GM19099 (cell line): ENCODE data around the gene UNC119B.

Experiments
- POLR2A ChIP-seq: IDR thresholded peaks from 3 replicates; pipeline ENCODE4 v1.6.1; 2011; ENCODE audit warnings: low read depth; ENCODE audit not compliant: insufficient read length; ENCODE audit errors: extremely low read depth

UNC119B gene

DNA sequence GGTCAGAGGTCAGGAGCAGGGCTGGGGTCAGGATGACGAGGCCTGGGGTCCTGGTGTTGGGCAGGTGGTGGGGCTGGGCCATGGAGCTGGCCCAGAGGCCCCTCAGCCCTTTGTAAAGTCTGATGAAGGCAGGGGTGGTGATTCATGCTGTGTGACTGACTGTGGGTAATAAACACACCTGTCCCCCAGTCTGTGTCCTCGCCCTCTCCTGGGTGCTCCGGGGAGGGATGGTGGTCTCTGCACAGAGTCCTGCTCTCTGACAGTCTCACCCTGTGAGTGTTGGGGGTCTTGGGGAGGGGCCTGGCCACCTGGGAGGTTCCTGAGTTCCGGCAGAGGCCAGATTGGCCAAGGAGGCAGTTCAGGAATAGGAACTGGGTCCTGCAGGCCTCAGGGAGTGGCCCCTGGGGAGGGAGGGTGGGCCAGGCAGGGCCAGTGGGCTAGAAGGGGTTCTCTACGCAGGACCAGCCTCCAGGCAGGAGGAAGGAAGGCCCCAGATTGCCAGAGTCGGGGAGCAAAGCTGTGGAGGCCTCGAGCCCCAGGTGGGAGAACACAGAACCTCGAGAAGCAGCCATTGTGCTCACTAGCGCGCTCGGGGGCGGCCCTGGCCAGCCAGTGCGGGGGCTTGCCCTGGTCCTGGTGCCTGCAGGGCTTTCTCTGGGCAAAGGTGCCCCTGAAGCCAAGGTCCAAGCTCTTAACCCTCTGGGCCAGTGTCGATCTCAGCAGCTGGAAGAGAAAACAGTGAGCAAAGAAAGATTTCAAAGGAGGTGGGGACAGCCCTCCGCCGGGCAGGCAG, 29.8 kb downstream of the UNC119B start:
- no peak for TF ChIP-seq POLR2A

DNA sequence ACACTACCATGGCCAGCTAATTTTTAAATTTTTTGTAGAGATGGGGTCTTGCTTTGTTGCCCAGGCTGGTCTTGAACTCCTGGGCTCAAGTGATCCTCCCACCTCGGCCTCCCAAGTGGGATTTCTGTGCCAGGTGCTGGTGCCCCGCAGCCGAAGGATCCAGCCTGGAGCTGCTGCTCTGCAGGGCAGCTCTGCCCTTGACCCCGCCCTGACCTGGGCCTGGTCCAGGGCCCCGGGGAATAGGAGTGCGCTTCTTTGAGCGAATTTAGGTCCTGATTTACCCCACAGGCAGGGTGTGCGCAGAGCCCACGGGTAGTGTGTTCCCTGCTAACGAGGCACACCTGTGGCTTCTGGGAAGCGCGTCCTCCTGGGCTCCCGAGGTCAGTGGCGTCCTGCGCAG, 30.6 kb downstream of the UNC119B start:
- TF ChIP-seq POLR2A: no peak

DNA sequence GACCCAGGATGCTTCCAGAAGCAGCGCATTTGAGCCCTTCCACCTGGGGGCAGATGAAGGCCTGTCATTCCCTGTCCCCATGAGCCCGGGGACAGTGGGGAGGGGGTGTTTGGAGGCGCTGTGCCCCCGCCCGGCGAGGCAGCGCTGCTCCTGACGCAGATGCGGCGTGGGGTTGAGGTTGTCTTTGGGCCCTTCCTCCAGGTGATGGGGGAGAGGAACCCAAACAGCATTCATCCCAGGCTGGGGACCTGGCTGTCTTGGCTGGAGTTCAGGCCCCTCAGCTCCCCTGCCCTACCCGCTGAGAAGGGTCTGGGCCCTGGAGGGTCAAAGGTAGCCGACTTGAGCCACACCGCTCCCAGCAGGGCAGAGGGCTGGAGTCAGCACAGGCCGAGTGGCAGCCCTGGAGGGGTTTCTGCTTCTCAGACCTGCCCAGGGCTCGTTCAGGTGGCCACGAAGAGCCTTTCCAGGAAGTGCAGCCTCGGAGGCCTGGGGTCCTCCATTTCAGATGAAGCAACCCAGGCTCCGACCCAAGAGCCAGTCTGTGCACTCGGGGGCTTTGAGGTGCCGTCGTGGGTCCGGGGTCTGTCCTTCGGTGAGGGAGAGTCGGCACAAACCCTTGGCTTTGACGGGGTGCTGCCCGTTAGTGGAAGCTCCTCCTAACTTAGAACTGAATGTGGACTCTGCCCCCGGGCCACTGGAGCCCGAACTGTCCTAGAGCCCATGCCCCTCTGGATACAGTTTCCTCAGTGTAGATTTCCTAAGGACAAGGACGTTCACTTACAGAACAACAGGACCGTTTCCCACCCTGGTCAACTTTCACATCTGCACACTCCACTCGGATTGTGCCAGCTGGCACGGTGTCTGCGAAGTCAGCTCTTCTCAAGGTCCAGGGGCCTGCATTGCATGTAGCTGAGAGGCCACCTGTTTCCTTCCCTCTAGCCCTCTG, 31.5 kb downstream of the UNC119B start:
- TF ChIP-seq POLR2A: no peak

DNA sequence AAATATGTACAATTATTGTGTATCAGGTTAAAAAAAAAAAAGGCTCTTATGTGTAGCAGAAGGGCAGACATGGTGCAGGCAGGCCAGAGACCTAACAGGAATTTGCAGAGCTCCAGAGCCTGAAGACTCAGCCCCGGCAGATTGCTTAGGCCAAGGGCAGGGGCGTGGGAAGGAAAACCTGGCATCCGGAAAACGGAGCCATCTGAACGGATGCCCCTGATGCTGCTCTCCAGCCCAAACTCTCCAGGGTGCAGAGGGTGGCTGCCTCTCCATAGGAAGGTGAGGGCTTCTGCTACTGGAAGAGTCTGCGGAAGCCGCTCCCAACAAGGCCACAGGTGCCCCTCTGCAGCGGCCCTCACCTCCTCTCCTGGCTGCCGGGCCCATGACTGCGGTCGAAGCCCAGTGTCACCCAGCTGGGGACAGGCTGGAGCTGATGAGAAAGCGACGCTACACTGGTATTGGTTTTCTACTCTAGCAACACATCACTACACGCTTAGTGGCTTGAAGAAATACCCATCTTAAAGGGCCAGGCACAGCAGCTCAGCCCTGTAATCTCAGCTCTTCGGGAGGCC, 34.8 kb downstream of the UNC119B start:
- no peak for TF ChIP-seq POLR2A

DNA sequence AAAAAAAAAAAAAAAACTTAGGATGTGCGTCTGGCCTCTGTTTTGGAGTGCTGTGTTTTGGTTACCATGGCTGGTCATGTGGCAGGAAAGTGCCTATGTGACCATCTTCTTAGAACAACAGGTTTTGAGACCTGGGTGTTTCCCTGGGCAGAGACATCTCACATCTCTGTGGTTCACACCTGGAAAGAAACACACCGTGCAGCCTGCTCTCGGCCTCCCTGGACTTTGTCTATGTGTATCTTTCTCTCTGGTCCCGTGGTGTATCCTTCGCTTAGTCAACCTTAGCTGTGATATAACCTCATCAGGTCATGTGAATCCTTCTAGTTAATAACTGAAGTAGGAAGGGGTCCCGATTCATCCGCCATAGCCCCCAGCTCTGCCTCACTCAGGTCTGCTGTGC, 38.0 kb downstream of the UNC119B start:
- TF ChIP-seq POLR2A: no peak

DNA sequence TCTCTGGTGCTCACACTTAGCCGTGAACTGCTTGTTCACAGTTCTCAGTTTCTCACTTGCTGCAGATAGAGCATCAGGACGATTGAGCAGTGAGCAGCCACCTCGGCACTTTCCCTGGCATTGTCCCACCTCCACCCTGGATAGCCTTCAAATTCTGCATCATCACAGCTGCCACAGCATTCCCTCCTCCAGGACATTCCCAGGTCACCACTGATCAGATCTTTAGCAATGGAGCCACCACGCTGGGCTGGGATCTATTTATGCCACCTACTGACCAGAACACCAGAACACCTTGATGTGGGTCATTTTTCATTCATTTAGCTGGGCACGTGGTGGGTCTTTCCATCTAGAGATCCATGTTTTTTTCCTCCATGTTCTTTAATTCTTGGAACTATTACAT, 39.0 kb downstream of the UNC119B start:
- TF ChIP-seq POLR2A: no peak

DNA sequence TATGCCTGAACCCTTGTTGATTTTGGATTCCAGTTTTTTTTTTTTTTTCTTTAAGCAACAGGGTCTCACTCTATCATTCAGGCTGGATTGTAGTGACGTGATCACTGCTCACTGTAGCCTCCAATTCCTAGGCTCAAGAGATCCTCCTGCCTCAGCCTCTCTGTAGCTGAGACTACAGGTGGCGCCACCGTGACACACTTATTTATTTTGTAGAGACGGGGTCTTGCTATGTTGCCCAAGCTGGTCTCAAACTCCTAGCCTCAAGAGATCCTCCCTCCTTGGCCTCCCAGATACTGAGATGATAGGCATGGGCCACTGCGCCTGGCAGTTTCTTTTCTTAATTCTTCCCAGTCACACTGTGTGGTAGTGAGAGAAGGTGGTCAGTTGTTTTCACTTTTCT, 40.5 kb downstream of the UNC119B start:
- no peak for TF ChIP-seq POLR2A

DNA sequence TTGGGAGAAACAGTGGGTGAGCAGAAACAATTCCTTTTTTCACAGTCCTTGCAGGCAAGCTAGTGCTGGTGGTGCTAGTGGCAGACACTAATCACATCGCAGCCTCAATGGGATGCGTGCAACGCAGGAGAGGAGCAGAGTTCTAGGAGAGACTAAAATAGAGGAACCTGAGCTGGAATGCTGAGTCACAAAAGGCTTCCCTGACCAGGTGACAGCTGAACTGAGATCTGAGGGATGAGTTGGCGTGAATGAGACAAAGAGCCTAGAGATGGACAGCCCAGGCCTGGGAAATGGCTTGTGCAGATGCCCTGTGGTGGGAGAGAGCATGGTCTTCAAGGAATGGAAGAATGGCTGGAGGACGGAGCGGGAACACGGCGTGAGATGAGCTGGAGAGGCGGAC, 41.1 kb downstream of the UNC119B start:
- TF ChIP-seq POLR2A: no peak

DNA sequence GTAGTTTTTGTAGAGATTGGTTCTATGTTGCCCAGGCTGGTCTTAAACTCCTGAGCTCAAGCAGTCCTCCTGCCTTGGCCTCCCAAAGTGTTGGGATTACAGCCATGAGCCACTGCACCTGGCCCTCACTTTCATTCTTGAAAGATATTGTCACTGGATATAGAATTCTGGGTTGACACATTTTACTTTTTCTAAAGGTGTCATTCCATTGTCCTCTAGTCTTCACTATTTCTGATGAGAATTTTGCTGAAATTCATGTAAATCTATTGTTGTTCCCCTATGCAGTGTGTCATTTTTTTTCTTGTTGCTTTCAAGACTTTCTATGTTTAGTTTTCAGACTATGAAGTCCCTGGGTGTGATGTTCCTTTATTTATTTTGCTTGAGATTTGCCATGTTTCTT, 44.5 kb downstream of the UNC119B start:
- TF ChIP-seq POLR2A: no peak

DNA sequence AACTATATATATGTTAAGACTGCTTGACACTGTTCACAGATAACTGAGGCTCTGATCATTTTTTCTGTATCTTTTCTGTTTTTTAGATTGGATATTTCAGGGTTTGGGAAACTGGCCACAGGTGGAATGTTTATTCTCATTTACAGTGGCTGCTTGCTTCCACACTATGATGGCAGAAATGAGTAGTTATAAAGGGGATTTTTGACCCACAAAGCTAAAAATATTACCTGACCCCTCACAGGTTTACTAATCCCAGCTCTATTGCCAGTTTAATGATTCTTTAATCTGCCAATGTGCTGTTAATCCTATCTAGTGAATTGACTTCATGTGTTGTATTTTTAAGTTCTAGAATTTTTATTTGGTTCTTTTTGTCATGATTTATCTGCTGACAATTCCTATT, 45.0 kb downstream of the UNC119B start:
- TF ChIP-seq POLR2A: no peak

DNA sequence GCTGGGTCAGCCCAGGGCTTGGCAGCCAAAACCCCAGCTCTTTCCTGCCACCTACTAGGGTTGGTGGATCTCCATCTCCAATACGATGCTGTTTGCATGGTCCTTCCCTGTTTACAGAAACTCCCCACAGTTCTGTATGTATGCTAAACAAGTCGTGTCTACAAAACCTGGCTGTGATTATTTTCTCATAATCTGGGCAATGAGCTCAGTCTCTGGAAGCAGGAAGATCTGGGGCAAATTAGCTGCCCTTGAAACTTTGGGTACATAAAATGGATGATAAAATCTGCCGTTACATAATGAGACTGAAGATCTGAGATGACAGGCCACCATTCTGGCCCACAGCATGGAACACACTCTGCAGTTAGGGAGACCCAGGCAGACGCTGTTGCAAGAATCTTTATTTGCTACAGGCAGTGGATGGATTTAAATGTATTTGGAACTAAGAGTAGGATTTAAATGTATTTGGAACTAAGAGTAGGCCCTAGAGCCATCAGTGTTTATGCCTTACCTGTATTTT, 47.0 kb downstream of the UNC119B start:
- TF ChIP-seq POLR2A: no peak

DNA sequence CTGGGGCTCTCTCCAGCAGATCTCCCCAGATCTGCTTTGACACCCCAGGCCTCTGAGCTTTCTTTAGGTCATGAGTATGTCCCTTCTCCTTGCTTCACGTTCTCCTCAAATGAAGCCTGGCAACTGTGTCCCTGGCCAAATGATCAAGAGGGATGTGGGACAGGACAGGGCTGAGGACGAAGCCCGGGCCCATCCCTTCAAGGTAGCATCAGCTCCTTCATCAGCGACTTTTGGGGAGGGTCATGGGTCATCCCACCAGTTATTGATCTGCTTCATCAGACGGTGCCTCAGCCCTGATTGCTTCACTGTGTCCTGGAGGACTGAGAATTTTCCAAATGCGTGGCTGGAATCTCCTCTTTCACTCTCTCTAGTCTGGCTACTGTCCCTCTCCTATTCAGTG, 47.7 kb downstream of the UNC119B start:
- TF ChIP-seq POLR2A: no peak

DNA sequence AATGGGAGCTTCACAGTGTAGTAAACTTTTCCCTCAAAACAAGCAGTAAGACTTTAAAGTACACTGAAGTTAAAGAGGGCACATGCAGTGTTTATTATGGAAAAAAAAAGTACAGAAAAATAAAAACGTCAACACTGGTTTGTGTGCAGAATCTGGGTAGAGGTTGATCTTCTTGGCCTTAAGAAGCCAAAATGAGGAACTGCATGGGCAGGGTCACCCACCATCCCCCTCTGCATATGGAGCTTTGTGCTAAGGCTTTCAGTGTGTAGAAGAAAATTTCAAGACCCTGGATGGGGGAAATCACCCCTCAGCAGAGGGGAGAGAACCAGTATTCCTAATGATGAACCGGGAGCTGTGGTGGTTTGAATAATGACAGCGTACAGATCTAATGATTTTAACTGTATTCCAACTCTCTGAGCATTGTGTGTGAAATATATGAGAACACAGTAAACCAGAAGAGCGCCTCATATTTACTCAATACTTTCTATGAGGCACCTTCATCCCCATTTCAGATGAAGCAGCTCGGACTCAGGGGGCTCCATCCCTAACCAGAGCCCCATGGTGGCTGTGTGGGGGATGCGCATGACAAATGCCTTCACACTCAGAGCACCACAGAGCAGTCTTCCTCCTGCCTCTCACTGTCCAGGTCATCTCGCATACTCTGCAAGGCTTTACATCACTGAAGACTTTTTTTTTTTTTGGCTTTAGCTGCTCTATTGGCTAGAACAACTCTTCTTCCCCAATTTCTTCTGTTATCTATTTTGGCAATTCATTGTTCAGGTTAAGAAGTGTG, 48.7 kb downstream of the UNC119B start:
- TF ChIP-seq POLR2A: no peak

DNA sequence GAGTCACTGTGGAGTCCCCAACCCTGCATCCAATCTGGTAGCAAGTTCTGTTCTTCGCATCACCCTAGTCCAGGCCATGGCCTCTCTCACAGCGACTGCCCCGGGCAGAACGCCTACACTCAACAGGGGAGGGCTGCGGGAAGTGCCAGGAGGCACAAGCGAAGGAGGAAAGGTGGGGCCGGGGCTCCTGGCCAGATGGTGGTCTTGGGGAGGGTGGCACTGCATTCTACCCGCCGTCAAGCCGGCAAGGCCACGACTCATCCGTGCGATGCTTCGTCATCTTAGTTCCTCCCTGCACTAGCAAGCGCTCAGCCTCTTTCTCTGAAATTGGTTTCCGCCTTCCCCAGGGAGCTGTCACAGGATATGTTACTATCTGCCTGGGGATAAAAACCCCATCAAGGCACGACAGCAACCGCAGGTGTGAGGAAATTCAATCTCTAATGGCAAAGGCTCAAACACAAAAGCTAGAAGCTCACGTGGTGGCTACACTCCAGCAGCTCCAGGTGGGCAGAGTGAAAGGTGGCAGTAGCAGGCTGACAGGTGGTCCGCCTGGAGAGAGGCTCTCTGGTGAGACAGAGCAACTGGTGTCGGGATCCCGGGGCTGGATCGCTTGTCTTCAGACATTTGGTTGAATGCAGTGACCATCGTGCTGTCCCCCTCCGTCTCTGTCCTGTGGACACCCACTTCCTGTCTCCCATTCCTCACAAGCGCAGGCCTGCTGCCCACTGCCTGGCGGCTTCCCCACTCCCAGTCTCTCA, 49.5 kb downstream of the UNC119B start:
- TF ChIP-seq POLR2A: no peak
